ENCODE data around the gene COL5A1.
"Not testable (repeated sequence)": the region's sequence is repeated elsewhere in the genome, so short reads cannot be mapped to it uniquely, and the experiment has no call there.

COL5A1 gene

GRCh38 chr9:134692573-134692860 is 50.9 kb downstream of the COL5A1 start:
- ATAC-seq: no peak
- no peak for DNase-seq

DNA sequence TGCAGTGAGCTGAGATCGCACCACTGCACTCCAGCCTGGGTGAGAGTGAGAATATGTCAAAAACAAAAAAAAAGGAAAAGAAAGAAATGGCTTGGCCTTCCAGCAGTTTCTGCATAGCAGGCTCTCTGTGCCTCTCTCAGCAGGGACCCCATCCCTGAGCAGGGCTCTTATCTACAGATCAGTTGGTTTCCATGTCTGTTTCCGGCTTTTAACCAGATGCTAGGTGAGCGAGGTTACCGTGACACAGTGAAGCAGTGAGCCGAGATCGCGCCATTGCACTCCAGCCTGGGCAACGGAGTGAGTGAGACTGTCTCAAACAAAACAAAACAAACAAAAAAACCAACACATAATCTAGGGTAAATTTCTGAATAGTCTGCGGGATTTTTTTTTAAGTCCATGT is 51.4 kb downstream of the COL5A1 start:
- ATAC-seq: no peak
- no peak for DNase-seq

- no peak for ATAC-seq
- DNase-seq: no peak
These were observed 52.2 kb downstream of the COL5A1 start for GRCh38 chr9:134693641-134694367.

GRCh38 chr9:134694368-134694665 is 52.7 kb downstream of the COL5A1 start:
- DNase-seq: no peak
- ATAC-seq: no peak

GRCh38 chr9:134694714-134695113 is 53.1 kb downstream of the COL5A1 start:
- ATAC-seq (no peak), DNase-seq (no peak)

- DNase-seq: no peak
- no peak for ATAC-seq
These were observed 53.5 kb downstream of the COL5A1 start for GRCh38 chr9:134695144-134695543.

DNA sequence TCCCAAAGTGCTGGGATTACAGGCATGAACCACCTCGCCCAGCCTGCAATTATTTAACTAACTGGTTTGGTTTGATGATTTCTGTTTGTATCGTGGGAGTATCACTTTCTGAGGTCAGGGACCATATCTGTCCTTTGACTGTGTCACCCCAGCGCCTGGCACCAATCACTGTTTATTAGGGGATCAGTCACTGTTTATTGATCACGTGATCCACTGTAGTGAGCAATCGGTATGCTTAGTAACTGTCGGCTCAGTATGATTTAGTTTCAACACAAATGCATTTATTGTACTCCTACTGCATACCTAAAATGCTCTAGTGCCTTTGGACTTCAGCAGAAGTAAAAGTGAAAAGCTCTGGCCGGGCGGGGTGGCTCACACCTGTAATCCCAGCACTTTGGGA is 54.8 kb downstream of the COL5A1 start:
- ATAC-seq (no peak), DNase-seq (no peak)

- DNase-seq (no peak), ATAC-seq (no peak)
These were observed 56.5 kb downstream of the COL5A1 start for GRCh38 chr9:134698111-134698510.

DNA sequence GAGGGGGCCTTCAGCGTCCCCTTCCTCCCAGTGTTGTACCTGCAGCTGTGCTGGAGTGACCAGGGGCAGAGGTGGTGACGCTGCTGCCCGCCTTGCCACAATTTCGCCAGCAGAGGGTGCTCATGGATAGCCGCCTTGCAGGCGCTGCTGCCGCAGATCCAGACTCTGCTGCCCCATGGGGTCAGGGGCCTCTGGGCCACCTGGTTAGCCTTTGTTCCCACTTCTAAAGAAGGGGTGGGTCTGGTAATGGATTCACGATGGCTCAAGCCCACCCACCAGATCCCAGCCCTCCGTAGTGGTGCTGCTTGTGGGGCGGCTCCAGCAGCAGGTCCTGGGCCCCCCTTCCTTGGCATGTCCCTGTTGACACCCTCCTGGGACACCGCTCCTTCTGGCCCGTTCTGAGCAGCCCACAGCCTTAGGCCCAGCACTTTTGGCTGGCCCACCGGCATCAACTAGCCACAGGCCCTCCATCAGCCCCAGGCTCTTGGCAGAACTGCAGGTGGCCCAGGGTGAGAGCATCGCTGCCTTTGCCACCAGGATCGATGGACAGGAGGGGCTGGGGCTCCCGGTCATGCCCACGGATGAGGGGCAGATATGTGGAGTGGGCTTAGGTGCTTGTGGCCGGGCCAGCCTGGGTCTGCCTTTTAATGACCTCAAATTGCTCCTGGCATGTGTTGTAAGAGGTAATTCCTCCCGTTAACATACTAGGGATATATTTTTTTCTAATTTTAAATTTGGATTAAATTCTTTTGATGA is 57.2 kb downstream of the COL5A1 start:
- peak; percentile 69 for DNase-seq
- no peak for ATAC-seq

- ATAC-seq: no peak
- DNase-seq: no peak
These were observed 57.7 kb downstream of the COL5A1 start for GRCh38 chr9:134699343-134699740.

GRCh38 chr9:134700636-134701350 is 59.2 kb downstream of the COL5A1 start:
- DNase-seq (no peak), ATAC-seq (no peak)

GRCh38 chr9:134701581-134702259 is 60.1 kb downstream of the COL5A1 start:
- DNase-seq (no peak), ATAC-seq (no peak)

- DNase-seq (no peak), ATAC-seq (no peak)
These were observed 60.7 kb downstream of the COL5A1 start for GRCh38 chr9:134702291-134702690.

- not testable (repeated sequence) for ATAC-seq, DNase-seq
These were observed 62.1 kb downstream of the COL5A1 start for GRCh38 chr9:134703730-134704114.

DNA sequence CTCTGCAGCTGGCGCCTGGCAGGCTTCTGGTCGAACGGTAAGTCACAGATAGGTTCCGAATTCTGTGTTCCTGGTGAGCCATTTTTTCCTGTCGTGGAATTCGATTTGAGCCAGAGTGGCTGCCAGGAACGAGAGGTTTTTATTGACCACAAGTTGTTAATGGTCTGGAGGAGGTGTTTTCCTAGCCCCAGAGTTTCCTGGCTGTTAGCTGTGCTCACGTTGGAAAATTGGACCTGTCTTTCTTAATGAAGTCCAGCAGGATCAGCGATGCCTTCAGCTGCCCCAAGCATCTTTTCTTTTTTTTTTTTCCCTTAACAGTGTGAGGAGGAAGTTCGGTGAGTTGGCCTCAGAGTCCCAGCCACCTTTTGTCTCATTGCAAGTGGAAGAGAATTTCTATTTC is 62.9 kb downstream of the COL5A1 start:
- no peak for ATAC-seq
- no peak for DNase-seq

- DNase-seq: no peak
- ATAC-seq: no peak
These were observed 64.2 kb downstream of the COL5A1 start for GRCh38 chr9:134705786-134706185.

DNA sequence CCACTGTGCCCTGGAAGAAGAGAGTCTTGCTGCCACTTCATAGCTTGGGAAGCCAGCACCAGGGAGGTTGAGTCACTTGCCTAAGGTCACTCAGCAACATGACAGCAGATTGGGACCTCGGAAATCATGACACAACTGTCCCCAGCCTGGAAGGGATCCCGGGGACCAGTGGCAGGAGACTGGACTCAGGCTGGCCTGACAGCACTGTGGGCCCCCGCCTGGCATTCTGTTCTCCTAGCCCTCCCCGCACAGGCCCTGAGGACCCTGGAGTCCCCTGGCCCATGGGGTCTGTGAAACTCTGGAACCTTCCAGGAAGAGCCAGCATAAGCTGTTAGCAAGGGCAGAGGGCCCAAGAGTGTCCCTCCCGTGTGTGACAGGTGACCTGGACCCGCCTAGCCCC is 64.9 kb downstream of the COL5A1 start:
- DNase-seq (no peak), ATAC-seq (peak; percentile 7)

DNA sequence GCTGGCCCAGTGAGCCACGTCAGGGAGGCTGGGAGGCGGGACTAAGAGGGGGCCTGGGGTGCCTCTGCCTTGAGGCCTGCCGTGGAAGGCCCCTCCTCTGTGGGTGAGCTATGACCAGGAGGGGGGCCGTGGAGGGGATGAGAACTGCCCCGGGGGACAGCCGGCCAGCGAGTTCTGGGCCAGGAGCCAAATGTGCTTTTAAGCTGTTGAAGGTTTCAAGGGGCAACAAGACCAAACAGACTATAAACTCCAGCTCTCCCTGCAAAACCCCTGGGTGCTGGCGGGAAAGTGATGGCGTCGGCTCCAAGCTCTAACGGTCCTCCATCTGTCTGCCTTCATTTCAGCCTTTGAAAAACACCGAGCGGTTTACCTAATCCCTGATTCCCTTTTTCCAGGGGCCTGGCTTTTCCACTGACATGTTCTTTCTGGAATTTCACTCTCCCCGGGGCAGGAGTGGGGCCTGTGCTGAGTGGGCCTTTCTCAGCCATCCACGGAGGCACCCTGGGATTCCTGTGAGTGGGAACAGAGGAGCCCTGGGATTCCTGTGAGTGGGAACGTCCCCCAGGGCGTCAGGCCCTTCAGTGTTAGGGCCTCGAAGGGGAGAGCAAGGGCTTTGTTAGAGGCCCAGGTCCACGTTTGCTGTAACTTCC is 65.6 kb downstream of the COL5A1 start:
- ATAC-seq (no peak), DNase-seq (no peak)

GRCh38 chr9:134707731-134708671 is 66.4 kb downstream of the COL5A1 start:
- DNase-seq (no peak), ATAC-seq (no peak)

- no peak for ATAC-seq
- DNase-seq: no peak
These were observed 67.1 kb downstream of the COL5A1 start for GRCh38 chr9:134708672-134709038.

GRCh38 chr9:134709512-134710270 is 68.1 kb downstream of the COL5A1 start:
- ATAC-seq (no peak), DNase-seq (no peak)

Data from stimulated activated naive CD8-positive, alpha-beta T cell treated with anti-CD3 and anti-CD28 coated beads, Interleukin-15, Interleukin-2, amounts not matched to agents 100 U/mL and 50 U/mL, for 24 hours (primary cell).